ENCODE data around the gene SOD2. TPM values are rescaled to one million over a fixed set of nuclear protein-coding genes. Genes with fewer than 3 reads are reported as not detected.

Gene SOD2
- total RNA-seq, 1 experiment from 2014 or later: 180 TPM

GRCh38 chr6:159688266-159688905 is 4.7 kb downstream of the SOD2 start:
- intact Hi-C loops (cut with micrococcal nuclease; ENCODE audit: unreplicated experiment) (no loop called here), in situ Hi-C loops (cut with HindIII; ENCODE audit: low pct_unique_long_range_greater_than_20kb, low sequenced_read_pairs) (no loop called here)
- BruUV-seq (replicated peaks): no TSS peak
- ChIA-PET POLR2A (no interaction called here), CTCF (no interaction called here)
- no peaks in the 10 kb centered on the region for H3K27me3 ChIP-seq (ENCODE audit: control insufficient read depth, insufficient read depth, low read length)
- ATAC-seq (no peak), DNase-seq (ENCODE audit: low read depth, low spot score) (no peak)
- H3K27ac ChIP-seq (ENCODE audit: low read length): no peak overlapping the region
- no peak for TF ChIP-seq POLR2AphosphoS5 (IDR thresholded peaks at IDR 0.05; ENCODE audit: low read depth, low read length)
- peaks cover 6% of the 10 kb centered on the region for H3K36me3 ChIP-seq (ENCODE audit: control insufficient read depth, insufficient read depth, low read length)
- H3K4me1 ChIP-seq (ENCODE audit: control insufficient read depth, insufficient read depth, low read length): peaks cover 12% of the 10 kb centered on the region; the same call in 1 of the 2 replicates
- H3K4me3 ChIP-seq (ENCODE audit: low read depth in 2 of 2, low read length in 2 of 2): no peak overlapping the region
- no peaks in the 10 kb centered on the region for H3K9me3 ChIP-seq (ENCODE audit: control insufficient read depth, insufficient read depth, low read depth, low read length)

- DNase-seq (ENCODE audit: low read depth, low spot score): no peak
- H3K27me3 ChIP-seq (ENCODE audit: control insufficient read depth, insufficient read depth, low read length): no peaks in the 10 kb centered on the region
- ChIA-PET CTCF (no interaction called here), POLR2A (no interaction called here)
- H3K36me3 ChIP-seq (ENCODE audit: control insufficient read depth, insufficient read depth, low read length): peaks cover 10% of the 10 kb centered on the region
- H3K4me1 ChIP-seq (ENCODE audit: control insufficient read depth, insufficient read depth, low read length): peaks cover 12% of the 10 kb centered on the region; the same call in 1 of the 2 replicates
- no TSS peak for BruUV-seq (replicated peaks)
- in situ Hi-C loops (cut with HindIII; ENCODE audit: low pct_unique_long_range_greater_than_20kb, low sequenced_read_pairs) (no loop called here), intact Hi-C loops (cut with micrococcal nuclease; ENCODE audit: unreplicated experiment) (no loop called here)
- H3K9me3 ChIP-seq (ENCODE audit: control insufficient read depth, insufficient read depth, low read depth, low read length): no peaks in the 10 kb centered on the region
- no peak for ATAC-seq
- no peak overlapping the region for H3K4me3 ChIP-seq (ENCODE audit: low read depth in 2 of 2, low read length in 2 of 2)
- no peak overlapping the region for H3K27ac ChIP-seq (ENCODE audit: low read length)
- TF ChIP-seq TCF7L2 (IDR thresholded peaks at IDR 0.05; ENCODE audit: low read depth, low read length): no peak
- TF ChIP-seq POLR2AphosphoS5 (IDR thresholded peaks at IDR 0.05; ENCODE audit: low read depth, low read length): no peak
- no peak for TF ChIP-seq SIN3A (IDR thresholded peaks at IDR 0.05; ENCODE audit: borderline replicate concordance, insufficient read depth, low read depth, low read length)
- no peak for TF ChIP-seq REST (IDR thresholded peaks at IDR 0.05; ENCODE audit: insufficient read depth in 1 of 2, low read depth in 2 of 2, low read length in 1 of 2)
- TF ChIP-seq CTCF (IDR thresholded peaks at IDR 0.05): no peak
These were observed 5.7 kb downstream of the SOD2 start for GRCh38 chr6:159687341-159687740.

- Histone ChIP-seq H3K27me3 (ENCODE audit: control insufficient read depth, insufficient read depth, low read length) (no peaks in the 10 kb centered on the region), H3K4me3 (ENCODE audit: low read depth in 2 of 2, low read length in 2 of 2) (no peak overlapping the region), H3K27ac (ENCODE audit: low read length) (no peak overlapping the region), H3K9me3 (ENCODE audit: control insufficient read depth, insufficient read depth, low read depth, low read length) (no peaks in the 10 kb centered on the region), H3K4me1 (ENCODE audit: control insufficient read depth, insufficient read depth, low read length) (peaks cover 9% of the 10 kb centered on the region; the same call in 1 of the 2 replicates), H3K36me3 (ENCODE audit: control insufficient read depth, insufficient read depth, low read length) (peaks cover 12% of the 10 kb centered on the region)
- no peak for DNase-seq (ENCODE audit: low read depth, low spot score)
- TF ChIP-seq SIN3A (IDR thresholded peaks at IDR 0.05; ENCODE audit: borderline replicate concordance, insufficient read depth, low read depth, low read length) (no peak), CTCF (IDR thresholded peaks at IDR 0.05) (no peak), TCF7L2 (IDR thresholded peaks at IDR 0.05; ENCODE audit: low read depth, low read length) (no peak), POLR2AphosphoS5 (IDR thresholded peaks at IDR 0.05; ENCODE audit: low read depth, low read length) (no peak)
- intact Hi-C loops (cut with micrococcal nuclease; ENCODE audit: unreplicated experiment) (no loop called here), in situ Hi-C loops (cut with HindIII; ENCODE audit: low pct_unique_long_range_greater_than_20kb, low sequenced_read_pairs) (no loop called here)
- no TSS peak for BruUV-seq (replicated peaks)
- ChIA-PET POLR2A (no interaction called here), CTCF (no interaction called here)
- ATAC-seq: no peak
These were observed 6.3 kb downstream of the SOD2 start for GRCh38 chr6:159686703-159687102.
